GM18868 (cell line): ENCODE measurements around the gene PGGHG.

Experiments
- ATAC-seq: cut with Tn5 transposase; IDR thresholded peaks from one replicate; pipeline ENCODE4 v1.9.1; 2021; ENCODE audit warnings: mild to moderate bottlenecking, moderate library complexity; ENCODE audit not compliant: unreplicated experiment

Gene PGGHG

GRCh38 chr11:268716-269145 is 20.2 kb upstream of the PGGHG start:
- peak; percentile 38 for ATAC-seq

GRCh38 chr11:269146-269890 is 19.6 kb upstream of the PGGHG start:
- peak; percentile 72 for ATAC-seq

GRCh38 chr11:270451-271318 is 18.2 kb upstream of the PGGHG start:
- no peak for ATAC-seq

- ATAC-seq: no peak
Observed at GRCh38 chr11:271319-271715, 17.6 kb upstream of the PGGHG start.

- no peak for ATAC-seq
Observed at GRCh38 chr11:272195-272930, 16.6 kb upstream of the PGGHG start.

GRCh38 chr11:272931-273198 is 16.1 kb upstream of the PGGHG start:
- ATAC-seq: no peak

- ATAC-seq: no peak
Observed at GRCh38 chr11:276219-276618, 12.7 kb upstream of the PGGHG start.

GRCh38 chr11:278001-278951 is 10.7 kb upstream of the PGGHG start, which contains the start of gene NLRP6:
NLRP6 (plus strand) TSS chr11:278407; CDS start chr11:278570, 163 bp downstream.
- no peak for ATAC-seq

GRCh38 chr11:279040-279965 is 9.6 kb upstream of the PGGHG start:
- ATAC-seq: no peak

GRCh38 chr11:279966-280705 is 8.8 kb upstream of the PGGHG start:
- no peak for ATAC-seq

- ATAC-seq: no peak
Observed at GRCh38 chr11:280706-281485, 8.0 kb upstream of the PGGHG start.

GRCh38 chr11:281486-282161 is 7.3 kb upstream of the PGGHG start:
- ATAC-seq: no peak

GRCh38 chr11:282171-282570 is 6.8 kb upstream of the PGGHG start:
- ATAC-seq: no peak

- no peak for ATAC-seq
Observed at GRCh38 chr11:282630-283360, 6.1 kb upstream of the PGGHG start.

- no peak for ATAC-seq
Observed at GRCh38 chr11:283405-284104, 5.4 kb upstream of the PGGHG start.
